GM13976 (cell line): ENCODE data around the gene ASTE1.
"Not testable (repeated sequence)": the region's sequence is repeated elsewhere in the genome, so short reads cannot be mapped to it uniquely, and the experiment has no call there.

Experiments used
- DNase-seq: peaks from one replicate; pipeline ENCODE4 v3.0.0; 2012; ENCODE audit warnings: low spot score
- CTCF ChIP-seq: IDR thresholded peaks from 2 replicates; pipeline ENCODE4 v1.5.1; 2012; ENCODE audit warnings: borderline replicate concordance, mild to moderate bottlenecking; ENCODE audit not compliant: insufficient read depth; ENCODE audit errors: extremely low read depth, missing control alignments, control extremely low read depth
- in situ Hi-C: fragments of 300-500 bp; cut with MboI; formaldehyde crosslinking; loops from one replicate; pipeline ENCODE4 v1.12.0; 2022; ENCODE audit warnings: low sequenced_read_pairs, mixed read lengths, inconsistent platforms; ENCODE audit not compliant: unreplicated experiment

The ASTE1 gene

GRCh38 chr3:131050001-131050400 is 23.4 kb upstream of the ASTE1 start:
- in situ Hi-C loops: no loop called here
- DNase-seq: no peak
- no peak for TF ChIP-seq CTCF

- DNase-seq: no peak
- in situ Hi-C loops: loop anchor here (25.0 kb wide), 1 partner anchor 964 kb away; no protein-coding TSS in a partner anchor
- TF ChIP-seq CTCF: no peak
Measured at GRCh38 chr3:131048030-131048429, 21.4 kb upstream of the ASTE1 start.

GRCh38 chr3:131047582-131047981 is 21.0 kb upstream of the ASTE1 start:
- in situ Hi-C loops: loop anchor here (25.0 kb wide), 1 partner anchor 965 kb away; no protein-coding TSS in a partner anchor
- no peak for DNase-seq
- no peak for TF ChIP-seq CTCF

GRCh38 chr3:131042271-131042985 is 15.8 kb upstream of the ASTE1 start:
- in situ Hi-C loops: loop anchor here (25.0 kb wide), 1 partner anchor 970 kb away; no protein-coding TSS in a partner anchor
- not testable (repeated sequence) for DNase-seq

- no peak for DNase-seq
- no peak for TF ChIP-seq CTCF
- in situ Hi-C loops: loop anchor here (25.0 kb wide), 1 partner anchor 974 kb away; no protein-coding TSS in a partner anchor
Measured at GRCh38 chr3:131038326-131038725, 11.7 kb upstream of the ASTE1 start.

GRCh38 chr3:131036986-131037385 is 10.4 kb upstream of the ASTE1 start:
- in situ Hi-C loops: loop anchor here (25.0 kb wide), 1 partner anchor 975 kb away; no protein-coding TSS in a partner anchor
- no peak for TF ChIP-seq CTCF
- DNase-seq: no peak

GRCh38 chr3:131036200-131036816 is 9.7 kb upstream of the ASTE1 start:
- no peak for TF ChIP-seq CTCF
- no peak for DNase-seq
- in situ Hi-C loops: loop anchor here (25.0 kb wide), 1 partner anchor 976 kb away; no protein-coding TSS in a partner anchor
